Pancreas (tissue), 10 donors: Measurements from ENCODE around the gene TRPM7. TPM values are rescaled to one million over a fixed set of nuclear protein-coding genes. Genes with fewer than 3 reads are reported as not detected.

Experiments used
- ATAC-seq, 4 donors: fragments of 200-7000 bp; cut with Tn5 transposase; one replicate each; pipeline versions ENCODE4 v1.8.0 to v1.9.1; 2020; ENCODE audit warnings: mild to moderate bottlenecking in 4 of 4, moderate library complexity in 4 of 4
- DNase-seq, 6 donors: peaks; one replicate each; pipeline ENCODE4 v3.0.0-alpha.2; 2020
- FAIRE-seq: peaks from 2 replicates; lab custom pipeline; 2012; peaks lifted over from hg19 to GRCh38; lab: Jason Lieb, UNC
- H3K27ac ChIP-seq, 4 donors: fragments of 200-600 bp; sonication (generic); 1 replicate in 3 of 4; 2 replicates in 1 of 4; pipeline versions ENCODE4 v1.5.0 to v1.8.0; 2020
- H3K27me3 ChIP-seq, 4 donors: fragments of 200-600 bp; one replicate each; pipeline ENCODE4 v1.8.0; 2021
- H3K36me3 ChIP-seq, 3 donors: fragments of 200-600 bp; sonication (generic) in 1 of 3; one replicate each; pipeline versions ENCODE4 v1.5.0 to v1.8.0; 2020 to 2021
- H3K4me1 ChIP-seq, 3 donors: fragments of 200-600 bp; one replicate each; pipeline ENCODE4 v1.8.0; 2021
- H3K4me3 ChIP-seq, 4 donors: fragments of 200-600 bp; sonication (generic) in 2 of 4; one replicate each; pipeline versions ENCODE4 v1.5.0 to v1.8.0; 2020 to 2021
- H3K9me3 ChIP-seq, 4 donors: fragments of 200-600 bp; one replicate each; pipeline ENCODE4 v1.8.0; 2021
- WGBS, 2 donors: extraction: QIAGEN DNeasy Blood & Tissue Kit; methylation state at CpG; one replicate each; pipeline ENCODE4 v1.1.7; 2013; 5-methylcytosine and 5-hydroxymethylcytosine counted together
- intact Hi-C, 3 donors: fragments of 100-400 bp; cut with DNase I; formaldehyde crosslinking; loops; one replicate each; pipeline versions ENCODE4 v1.11.1 to v1.14.2; 2022
- polyA plus RNA-seq, 2 donors: library from polyadenylated mRNA; stranded (reverse); fragments of 200-250 nt; gene quantifications; one replicate each; pipeline ENCODE4 v1.2.3, GENCODE V29; 2013
- total RNA-seq, 6 donors: library from RNA; stranded (reverse); fragmentation: NEBNext Ultra II Directional in 4 of 6; extraction: Animal tissue kit (Norgen Biotek cat#: 25700) in 4 of 6; gene quantifications; one replicate each; pipeline versions ENCODE4 v1.2.1 to v1.2.4, GENCODE V29; 2021 to 2023
- TF ChIP-seq, protein P1 (sequence below), 4 donors: fragments of 200-600 bp; sonication (generic) in 3 of 4; IDR thresholded peaks; one replicate each; pipeline versions ENCODE4 v1.5.0 to v1.8.0; 2021; ENCODE audit warnings: antibody characterized with exemption in 4 of 4
- donor health status: healthy with polysubstance abuse.
- donor health status: DM: no; HTN: no; CAD: no; lungs with moderate emphysema.
- donor health status: DM: no; HTN: no; CAD: no.
- donor health status: control.
- donor health status: control.
- donor health status: Bipolar disorder and iron deficiency.
- donor health status: DM: yes; HTN: yes; CAD: no.
- donor health status: DM: no; HTN: no; CAD: no.
- donor health status: DM: no; HTN: no; CAD: no.
- donor health status: DM: yes; HTN: yes; CAD: no.

The TRPM7 gene
- total and polyA plus RNA-seq, 8 donors, result 4.6 to 20.7 (median 13.9) TPM

- ATAC-seq (peak in 3 of 4 donors; percentile 0 to 2 (median 2)), DNase-seq (no peak), FAIRE-seq (no peak)
- Histone ChIP-seq H3K36me3 (no peaks in the 10 kb centered on the region), H3K4me1 (peaks cover 0 to 10% (median 3%) of the 10 kb centered on the region in 3 donors), H3K27ac (peak overlapping the region; percentile 90 to 96 (median 94)), H3K9me3 (no peaks in the 10 kb centered on the region), H3K4me3 (peak overlapping the region; percentile 74 to 97 (median 79)), H3K27me3 (no peaks in the 10 kb centered on the region)
- 26 to 27% methylated on average over 10 of the region's 10 CpGs for WGBS, 2 donors
- intact Hi-C loops, result loop anchor here in 1 of 3 donors (10.0 kb wide), 1 partner anchor 187 kb away; no protein-coding TSS in a partner anchor
- TF ChIP-seq, protein P1, sequence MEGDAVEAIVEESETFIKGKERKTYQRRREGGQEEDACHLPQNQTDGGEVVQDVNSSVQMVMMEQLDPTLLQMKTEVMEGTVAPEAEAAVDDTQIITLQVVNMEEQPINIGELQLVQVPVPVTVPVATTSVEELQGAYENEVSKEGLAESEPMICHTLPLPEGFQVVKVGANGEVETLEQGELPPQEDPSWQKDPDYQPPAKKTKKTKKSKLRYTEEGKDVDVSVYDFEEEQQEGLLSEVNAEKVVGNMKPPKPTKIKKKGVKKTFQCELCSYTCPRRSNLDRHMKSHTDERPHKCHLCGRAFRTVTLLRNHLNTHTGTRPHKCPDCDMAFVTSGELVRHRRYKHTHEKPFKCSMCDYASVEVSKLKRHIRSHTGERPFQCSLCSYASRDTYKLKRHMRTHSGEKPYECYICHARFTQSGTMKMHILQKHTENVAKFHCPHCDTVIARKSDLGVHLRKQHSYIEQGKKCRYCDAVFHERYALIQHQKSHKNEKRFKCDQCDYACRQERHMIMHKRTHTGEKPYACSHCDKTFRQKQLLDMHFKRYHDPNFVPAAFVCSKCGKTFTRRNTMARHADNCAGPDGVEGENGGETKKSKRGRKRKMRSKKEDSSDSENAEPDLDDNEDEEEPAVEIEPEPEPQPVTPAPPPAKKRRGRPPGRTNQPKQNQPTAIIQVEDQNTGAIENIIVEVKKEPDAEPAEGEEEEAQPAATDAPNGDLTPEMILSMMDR (IDR thresholded peaks at IDR 0.05), result no peak
Observed at GRCh38 chr15:50687302-50687902, 805 bp upstream of the TRPM7 start.

DNA sequence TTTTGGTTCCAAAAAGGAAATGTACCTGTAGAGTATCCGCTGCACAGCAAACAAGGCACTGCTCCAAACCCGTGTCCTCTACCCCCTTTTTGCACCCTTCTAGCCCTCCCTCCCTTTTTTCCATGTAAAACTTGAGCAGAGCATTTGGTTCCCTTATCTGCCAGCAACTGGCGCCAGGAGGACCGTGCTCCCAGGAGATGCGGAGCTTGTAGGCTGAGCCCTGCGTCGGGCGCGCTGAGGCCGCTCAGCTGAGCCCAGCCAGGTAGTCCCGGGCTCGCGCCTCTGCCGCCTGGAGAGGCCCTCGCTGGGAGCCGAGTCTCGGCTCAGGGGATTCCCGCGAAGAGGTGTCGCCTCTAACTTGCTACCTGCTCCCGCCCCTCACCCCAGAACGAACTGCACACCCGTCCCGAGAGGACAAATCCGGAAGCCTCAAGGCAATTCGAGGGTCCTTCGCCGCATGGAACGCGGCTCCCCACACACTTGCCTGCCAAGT, 575 bp downstream of the TRPM7 start:
- ATAC-seq, result peak; percentile 76 to 87 (median 79)
- no peaks in the 10 kb centered on the region for H3K36me3 ChIP-seq
- TF ChIP-seq, protein P1 (IDR thresholded peaks at IDR 0.05), result no peak
- FAIRE-seq, result no peak
- H3K27ac ChIP-seq, result peak overlapping the region; percentile 90 to 96 (median 94)
- H3K9me3 ChIP-seq, result no peaks in the 10 kb centered on the region
- peak; percentile 55 to 86 (median 68) for DNase-seq
- intact Hi-C loops, result loop anchor here in 1 of 3 donors (10.0 kb wide), 1 partner anchor 189 kb away; no protein-coding TSS in a partner anchor
- H3K27me3 ChIP-seq, result no peaks in the 10 kb centered on the region
- peaks cover 0 to 10% (median 3%) of the 10 kb centered on the region in 3 donors for H3K4me1 ChIP-seq
- WGBS, 2 donors, result 0% methylated on average over 30 of the region's 30 CpGs
- peak overlapping the region; percentile 74 to 97 (median 79) for H3K4me3 ChIP-seq

- peak overlapping the region; percentile 74 to 97 (median 79) for H3K4me3 ChIP-seq
- DNase-seq, result no peak
- H3K27me3 ChIP-seq, result no peaks in the 10 kb centered on the region
- H3K4me1 ChIP-seq, result peaks cover 0 to 10% (median 3%) of the 10 kb centered on the region in 3 donors
- WGBS, 2 donors, result 55 to 58% methylated on average over 22 of the region's 22 CpGs
- intact Hi-C loops, result loop anchor here in 1 of 3 donors (10.0 kb wide), 1 partner anchor 189 kb away; no protein-coding TSS in a partner anchor
- TF ChIP-seq, protein P1 (IDR thresholded peaks at IDR 0.05), result no peak
- H3K36me3 ChIP-seq, result no peaks in the 10 kb centered on the region
- H3K9me3 ChIP-seq, result no peaks in the 10 kb centered on the region
- FAIRE-seq, result no peak
- peak overlapping the region; percentile 90 to 96 (median 94) for H3K27ac ChIP-seq
- no peak for ATAC-seq
Observed at GRCh38 chr15:50685191-50685975, 1.2 kb downstream of the TRPM7 start.

DNA sequence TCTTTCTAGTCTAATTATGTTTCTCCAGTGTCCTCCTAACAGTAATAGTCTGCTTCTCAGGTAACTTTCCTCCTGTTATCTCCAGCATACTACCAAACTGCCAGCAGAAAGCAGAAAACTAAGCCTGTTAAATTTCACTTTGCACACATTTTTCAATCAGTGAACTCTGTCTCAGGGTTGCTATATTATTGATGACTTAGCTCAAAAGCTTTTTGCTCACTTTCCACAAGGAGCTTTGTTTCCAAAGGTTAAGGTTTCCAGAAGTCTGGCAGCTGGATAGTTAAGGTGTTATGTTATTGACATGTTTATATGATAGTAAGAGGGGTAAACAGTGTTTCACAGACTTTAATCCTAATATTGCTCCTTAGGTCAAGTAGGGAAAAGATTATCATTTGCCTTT, 5.1 kb downstream of the TRPM7 start:
- no peak for ATAC-seq
- intact Hi-C loops, result loop anchor here in 1 of 3 donors (10.0 kb wide), 1 partner anchor 193 kb away; no protein-coding TSS in a partner anchor
- peaks cover 0 to 10% (median 3%) of the 10 kb centered on the region in 3 donors for H3K4me1 ChIP-seq
- no peak overlapping the region for H3K27ac ChIP-seq
- no peaks in the 10 kb centered on the region for H3K27me3 ChIP-seq
- no peaks in the 10 kb centered on the region for H3K36me3 ChIP-seq
- DNase-seq, result no peak
- TF ChIP-seq, protein P1 (IDR thresholded peaks at IDR 0.05), result no peak
- FAIRE-seq, result no peak
- no peaks in the 10 kb centered on the region for H3K9me3 ChIP-seq
- no peak overlapping the region for H3K4me3 ChIP-seq
